NCI-H345 treated with DMSO at 0.1 percent for 48 hours (cell line): ENCODE data around the gene LDLRAD2.

Experiments used
- DNase-seq: peaks from one replicate; lab custom pipeline; 2025; ENCODE audit not compliant: unreplicated experiment; lab: John Stamatoyannopoulos, UW

LDLRAD2 gene

DNA sequence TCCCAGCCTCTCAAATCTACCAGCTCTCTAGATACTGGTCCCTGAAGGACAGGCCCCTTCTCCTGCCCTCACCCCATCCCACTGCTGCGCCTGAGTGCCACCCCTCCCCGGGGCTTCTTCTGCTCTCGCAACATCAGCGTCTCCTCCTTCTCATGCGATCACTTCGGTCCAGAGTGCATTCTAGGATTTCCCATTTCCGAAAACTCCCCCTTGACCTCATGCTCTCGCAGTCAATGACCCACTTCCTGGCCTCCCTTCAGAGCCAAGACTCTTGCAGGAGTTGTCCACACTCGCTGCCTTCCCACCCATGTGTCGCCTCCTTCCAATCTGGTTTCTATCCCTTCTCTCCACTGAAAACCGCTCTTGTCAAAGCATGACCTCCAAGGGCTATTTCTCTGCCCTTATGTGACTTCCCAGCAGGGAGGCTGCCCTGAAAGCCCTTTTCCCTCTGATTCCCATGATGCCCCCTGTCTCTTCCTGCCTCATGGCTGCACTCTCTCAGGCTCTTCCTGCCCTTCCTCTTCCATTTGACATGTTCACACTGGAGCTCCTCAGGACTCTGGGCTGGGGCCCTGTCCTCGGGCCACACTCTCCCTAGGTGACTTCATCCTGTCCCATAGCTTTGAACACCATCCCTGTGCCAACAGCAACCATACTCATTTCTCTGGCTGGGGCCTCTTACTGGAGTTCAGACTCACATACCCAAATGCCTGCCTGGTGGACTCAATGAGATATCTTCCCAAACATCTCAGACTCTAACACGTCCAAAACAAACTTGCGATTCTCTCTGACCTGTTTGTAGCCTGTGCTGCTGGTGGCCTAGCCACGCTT is 46.0 kb downstream of the LDLRAD2 start:
- DNase-seq, result no peak

GRCh38 chr1:21859669-21860179 is 47.7 kb downstream of the LDLRAD2 start:
- DNase-seq, result no peak

- no peak for DNase-seq
These were observed 48.9 kb downstream of the LDLRAD2 start for GRCh38 chr1:21860971-21861370.

DNA sequence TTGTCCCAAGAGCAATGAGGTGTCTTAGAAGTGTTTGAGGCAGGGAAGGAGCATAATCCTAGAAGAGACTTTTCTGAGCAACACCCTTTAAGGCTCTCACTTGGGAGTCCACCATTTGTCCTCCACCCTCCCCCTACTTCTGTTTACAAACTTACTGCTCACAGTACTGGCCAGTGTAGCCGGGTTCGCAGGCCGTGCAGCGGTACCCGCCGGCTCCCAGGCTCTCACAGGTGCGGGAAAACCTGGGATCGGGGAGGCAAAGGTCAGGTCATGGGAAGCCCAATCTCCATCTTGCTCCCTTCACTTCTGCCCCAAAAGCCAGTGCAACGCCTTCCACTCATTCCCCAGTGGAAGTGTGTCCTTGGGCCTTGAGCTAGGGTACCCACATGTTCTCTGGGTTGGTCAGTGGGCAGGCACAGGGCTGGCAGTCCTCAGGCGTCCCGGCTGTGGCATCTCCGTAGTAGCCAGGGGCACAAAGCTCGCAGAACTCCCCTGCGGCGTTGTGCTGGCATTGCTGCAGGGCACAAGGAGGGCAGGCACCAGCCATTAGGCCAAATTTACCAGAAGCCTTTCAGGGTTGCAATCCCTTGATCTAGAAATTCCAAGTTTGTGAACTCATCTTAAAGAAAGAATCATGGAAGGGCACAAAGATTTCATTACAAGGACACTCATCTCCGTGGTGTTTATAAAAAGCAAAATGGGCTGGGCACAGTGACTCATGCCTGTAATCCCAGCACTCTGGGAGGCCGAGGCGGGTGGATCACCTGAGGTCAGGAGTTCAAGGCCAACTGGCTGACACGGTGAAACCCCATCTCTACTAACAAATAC is 49.8 kb downstream of the LDLRAD2 start:
- no peak for DNase-seq

GRCh38 chr1:21863981-21864380 is 51.9 kb downstream of the LDLRAD2 start:
- no peak for DNase-seq

GRCh38 chr1:21864730-21865129 is 52.7 kb downstream of the LDLRAD2 start:
- no peak for DNase-seq

GRCh38 chr1:21865609-21865942 is 53.5 kb downstream of the LDLRAD2 start:
- no peak for DNase-seq

DNA sequence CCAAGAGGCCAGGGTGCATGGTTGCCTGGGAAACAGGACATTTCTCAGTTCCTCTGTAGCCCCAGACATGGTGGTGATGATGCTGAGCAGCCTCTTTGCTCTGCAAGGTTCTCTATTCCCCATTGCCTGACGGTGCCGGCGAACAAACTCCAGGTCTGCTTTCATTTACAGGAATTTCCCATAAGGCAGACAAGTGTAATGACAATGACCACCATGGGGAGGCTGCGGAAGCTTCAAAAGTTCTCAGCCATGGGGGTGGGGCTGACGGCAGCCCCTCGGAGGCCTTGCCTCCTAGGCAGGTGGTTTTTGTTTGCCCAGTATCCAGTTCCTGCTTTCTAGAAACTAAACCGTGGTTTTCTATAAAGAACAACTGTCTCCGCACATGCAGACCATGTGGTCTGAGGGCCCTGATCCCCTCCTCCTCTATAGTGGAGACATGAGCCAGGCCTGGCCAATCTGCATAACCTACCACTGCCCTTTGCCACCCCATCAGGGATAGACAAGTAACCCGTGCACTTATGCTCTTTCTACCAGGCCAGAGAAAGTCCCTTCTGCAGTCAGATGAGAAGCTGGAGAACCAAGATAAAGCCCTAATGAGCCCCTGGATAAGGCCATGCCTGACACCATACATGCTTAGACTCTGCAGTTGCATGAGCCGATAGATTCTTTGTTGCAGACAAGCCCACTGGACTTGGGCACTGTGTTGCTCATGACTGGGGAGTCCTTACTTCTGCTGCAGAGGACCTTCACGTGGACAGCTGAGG is 54.1 kb downstream of the LDLRAD2 start:
- peak; percentile 8 for DNase-seq

DNA sequence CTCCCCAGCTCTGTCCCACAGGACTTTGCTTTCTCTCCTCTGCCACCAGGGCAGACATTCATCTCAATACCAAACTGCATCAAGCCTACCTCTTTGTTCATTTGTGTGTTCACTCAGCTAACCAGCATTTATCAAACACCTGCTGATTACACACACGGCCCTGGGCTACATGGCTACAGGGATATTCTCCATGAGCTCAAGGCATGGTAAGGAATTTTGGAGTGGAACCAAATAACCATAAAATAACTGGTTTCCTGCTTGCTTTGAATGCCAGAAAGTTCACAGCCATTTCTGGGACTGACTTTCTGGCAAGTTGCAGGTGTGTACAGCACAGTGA is 54.6 kb downstream of the LDLRAD2 start:
- DNase-seq, result no peak

- peak; percentile 20 for DNase-seq
These were observed 55.5 kb downstream of the LDLRAD2 start for GRCh38 chr1:21867451-21867996.

DNA sequence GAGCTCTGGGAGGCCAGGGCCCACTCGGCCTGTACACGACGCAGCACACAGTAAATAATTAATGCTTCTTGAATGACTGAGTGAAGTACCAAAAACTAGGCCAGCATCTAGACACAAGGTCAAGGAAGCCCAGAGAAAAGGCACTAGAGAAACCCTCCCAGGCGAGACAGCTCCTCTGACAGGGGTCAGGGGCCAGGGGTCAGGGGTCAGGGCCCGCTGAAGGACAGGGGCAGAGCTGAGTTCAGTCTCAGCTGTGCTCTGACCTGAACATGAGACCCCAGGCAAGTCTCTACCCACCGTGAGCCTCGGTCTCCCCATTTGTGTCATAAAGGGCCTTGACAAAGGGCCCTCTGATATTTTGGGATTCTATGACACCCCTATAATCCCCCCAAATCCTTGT is 56.4 kb downstream of the LDLRAD2 start:
- DNase-seq, result no peak

GRCh38 chr1:21868941-21869454 is 56.9 kb downstream of the LDLRAD2 start:
- DNase-seq, result peak; percentile 55

DNA sequence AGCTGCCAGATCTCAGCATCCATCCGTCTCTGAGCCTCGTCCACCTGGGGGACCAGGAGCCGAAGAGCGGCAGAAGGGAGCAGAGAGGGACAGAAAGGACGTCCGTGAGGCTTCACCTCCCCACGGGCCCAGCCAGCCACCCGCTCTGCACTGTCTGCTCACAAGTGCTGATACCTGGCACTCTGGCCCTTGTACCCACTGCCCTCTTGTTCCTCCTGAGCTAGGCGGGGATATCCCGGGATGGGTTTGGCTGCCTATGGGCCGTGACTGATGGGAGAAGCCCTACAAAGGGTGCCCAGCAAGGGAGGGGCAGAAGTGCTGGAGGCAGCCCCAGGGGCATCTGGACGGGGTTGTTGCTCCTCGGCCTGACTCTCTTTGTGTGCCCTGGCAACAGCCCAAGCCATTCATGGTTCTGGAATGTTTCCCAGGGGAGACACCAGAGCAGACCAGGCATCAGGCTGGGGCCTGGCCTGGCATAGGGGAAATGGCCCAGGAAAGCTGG is 57.6 kb downstream of the LDLRAD2 start:
- DNase-seq, result peak; percentile 86

- no peak for DNase-seq
These were observed 58.5 kb downstream of the LDLRAD2 start for GRCh38 chr1:21870611-21871010.

DNA sequence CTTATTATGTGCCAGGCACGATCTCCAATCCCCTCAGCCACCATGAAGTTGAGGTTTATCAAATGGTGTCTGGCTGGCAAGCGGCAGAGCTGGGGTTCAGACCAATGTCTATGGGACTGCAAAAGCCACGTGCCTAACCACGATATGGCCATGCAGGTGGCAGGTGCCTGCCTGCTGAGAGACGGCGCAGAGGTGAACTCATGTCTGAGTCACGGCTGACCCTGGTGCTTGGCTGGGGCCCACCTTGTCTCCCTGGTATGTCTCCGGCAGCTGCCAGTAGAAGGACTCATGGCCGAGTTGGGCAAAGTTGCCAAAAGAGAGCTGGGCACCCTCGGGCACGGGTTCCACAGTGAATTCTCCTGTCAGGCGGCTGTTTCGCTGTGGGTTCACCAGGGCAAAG is 59.9 kb downstream of the LDLRAD2 start:
- no peak for DNase-seq

DNA sequence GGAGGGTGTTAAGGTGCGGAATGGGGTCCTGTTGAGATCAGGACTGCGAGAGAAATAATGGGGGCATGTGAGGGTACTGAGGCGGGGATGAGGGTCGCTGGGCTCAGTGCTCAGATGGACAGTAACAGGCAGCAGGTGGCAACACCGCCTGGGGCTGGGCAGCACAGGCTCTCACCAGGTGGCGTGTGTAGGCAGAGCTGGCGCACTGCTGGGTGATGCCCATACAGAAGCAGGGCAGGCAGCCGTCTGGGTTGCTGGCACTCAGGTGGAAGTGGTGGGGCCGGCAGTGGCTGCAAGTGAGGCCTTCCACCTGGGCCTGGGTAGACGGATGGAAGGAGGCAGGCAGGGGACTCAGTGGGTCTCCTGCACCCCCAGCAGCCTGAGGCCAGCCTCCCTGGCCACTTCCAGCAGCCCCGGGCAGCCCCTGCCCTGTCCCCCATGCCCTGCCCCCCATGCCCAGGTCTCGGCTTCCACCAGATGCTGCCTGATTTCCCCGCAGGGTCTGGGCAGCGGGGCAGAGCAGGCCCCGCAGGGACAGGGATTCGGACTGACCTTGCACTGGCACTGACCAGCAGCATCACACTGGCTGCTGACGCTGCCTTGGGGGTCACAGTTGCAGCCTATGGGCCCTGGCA is 60.5 kb downstream of the LDLRAD2 start:
- DNase-seq, result no peak

GRCh38 chr1:21873174-21873573 is 61.1 kb downstream of the LDLRAD2 start:
- DNase-seq, result no peak

DNA sequence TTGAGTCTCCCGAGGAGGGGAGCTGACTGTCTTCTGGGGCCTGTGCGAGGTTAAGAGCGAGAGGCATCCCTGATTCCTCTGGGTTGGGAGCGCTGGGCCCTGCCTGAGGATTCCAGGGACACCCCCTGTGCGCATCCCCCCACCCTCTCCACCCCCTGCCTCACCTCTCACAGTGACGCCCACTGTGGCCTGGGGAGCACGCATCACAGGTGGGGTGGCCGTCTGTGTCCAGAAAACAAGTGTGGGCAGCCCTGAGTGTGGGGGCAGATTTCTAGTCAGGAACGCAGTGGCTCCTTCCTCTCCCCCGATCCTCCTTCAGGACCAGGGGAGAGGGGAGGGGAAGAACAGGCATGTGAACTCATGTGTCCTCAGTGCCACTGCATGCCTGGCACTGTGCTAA is 61.7 kb downstream of the LDLRAD2 start:
- DNase-seq, result no peak

GRCh38 chr1:21874328-21874727 is 62.3 kb downstream of the LDLRAD2 start:
- peak; percentile 31 for DNase-seq
